Heart left ventricle (tissue), 13 donors: ENCODE measurements around the gene DOCK9.

Source experiments
- CTCF ChIP-seq, 12 donors: fragments of 200-600 bp; sonication (generic) in 4 of 12; IDR thresholded peaks; one replicate each; pipeline versions ENCODE4 v1.5.0 to v1.8.0; 2018 to 2022; ENCODE audit warnings: antibody characterized with exemption in 12 of 12, mild to moderate bottlenecking in 5 of 12
- POLR2A ChIP-seq, 2 donors: fragments of 450-650 bp; IDR thresholded peaks; one replicate each; pipeline ENCODE4 v1.6.1; 2017; ENCODE audit warnings: antibody characterized with exemption in 2 of 2, mild to moderate bottlenecking in 2 of 2, moderate library complexity in 2 of 2
- donor health status: ischemic (EF 13 %, LVEDD 7.1; RV severe dilation, severe dysfunction).
- donor health status: DM: no; HTN: yes; CAD: no.
- donor health status: DM: no; HTN: no; CAD: no.
- donor health status: ischemic (EF 25% LVEDD 6.9; RV normal size, moderate dysfunction).
- donor health status: ischemic (EF 25% LVEDD 5.7; RV mildly dilated, moderate dysfunction).
- donor health status: ischemic (EF 35%, LVEDD 5.7; RV mildly dilated, moderate dysfunction).
- donor health status: nonischemic (EF 11% LVEDD 7.7; RV severe dilation, severe dysfunction).
- donor health status: DM: yes; HTN: yes; CAD: no.
- donor health status: PGD.
- donor health status: ischemic (EF 29% LVEDD 5.4; RV normal size, mild dysfunction).
- donor health status: nonischemic (EF 23%, LVEDD 6.1; RV moderate dilation, normal function).

DNA sequence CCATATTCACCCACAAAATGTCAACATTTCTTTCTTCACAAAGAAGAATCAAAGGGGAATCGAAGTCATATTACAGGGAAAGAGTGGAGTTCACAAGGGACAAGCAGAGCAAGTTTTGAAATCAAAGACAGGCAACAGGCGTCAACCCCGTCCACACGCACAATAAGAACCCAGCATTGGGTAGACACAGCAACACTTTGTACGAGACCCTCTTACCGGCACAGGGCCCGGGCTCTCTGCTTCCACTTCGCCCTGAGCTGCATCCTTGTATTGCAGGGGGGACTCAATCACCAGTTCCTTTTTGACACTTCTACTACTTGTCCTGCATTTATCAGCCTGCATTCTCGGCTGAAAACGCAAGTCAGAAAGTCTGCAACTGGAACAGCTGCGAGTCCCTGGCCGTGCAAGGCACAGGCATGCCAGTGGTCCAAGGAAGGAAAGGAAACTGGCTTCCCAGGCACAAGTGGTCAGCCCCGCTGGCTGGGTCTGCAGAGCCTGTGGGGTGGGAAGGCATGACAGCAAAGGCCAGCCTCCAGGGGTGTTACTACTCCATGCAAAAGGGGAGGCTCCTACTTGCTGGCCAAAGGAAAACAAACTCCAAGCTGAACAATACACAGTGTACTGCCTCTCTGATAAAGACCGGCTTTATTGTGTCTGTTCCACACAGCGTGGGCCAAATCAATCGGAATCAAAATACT, at the start of gene DOCK9:
- no peak for TF ChIP-seq CTCF (IDR thresholded peaks at IDR 0.05)
- TF ChIP-seq POLR2A (IDR thresholded peaks at IDR 0.05), result peak in 1 of 2 donors; percentile 84
